GM18511 (cell line): ENCODE data around the gene HABP4.
"Not testable (repeated sequence)": the region's sequence is repeated elsewhere in the genome, so short reads cannot be mapped to it uniquely, and the experiment has no call there.

Source experiments
- ATAC-seq: cut with Tn5 transposase; IDR thresholded peaks from one replicate; pipeline ENCODE4 v1.9.1; 2021; ENCODE audit warnings: mild to moderate bottlenecking, moderate library complexity; ENCODE audit not compliant: unreplicated experiment

The HABP4 gene

GRCh38 chr9:96496368-96497116 is 46.6 kb downstream of the HABP4 start:
- no peak for ATAC-seq

- no peak for ATAC-seq
Observed at GRCh38 chr9:96497117-96497399, 47.1 kb downstream of the HABP4 start.

GRCh38 chr9:96498796-96499195 is 48.8 kb downstream of the HABP4 start:
- ATAC-seq, result no peak

- ATAC-seq, result no peak
Observed at GRCh38 chr9:96499257-96499656, 49.3 kb downstream of the HABP4 start.

- ATAC-seq, result no peak
Observed at GRCh38 chr9:96500696-96501632, 51.0 kb downstream of the HABP4 start.

- ATAC-seq, result no peak
Observed at GRCh38 chr9:96501633-96502538, 51.9 kb downstream of the HABP4 start.

GRCh38 chr9:96502539-96503373 is 52.8 kb downstream of the HABP4 start:
- no peak for ATAC-seq

- ATAC-seq, result not testable (repeated sequence)
Observed at GRCh38 chr9:96503374-96503748, 53.4 kb downstream of the HABP4 start.

- ATAC-seq, result no peak
Observed at GRCh38 chr9:96503918-96504317, 53.9 kb downstream of the HABP4 start.

GRCh38 chr9:96505316-96505991 is 55.5 kb downstream of the HABP4 start:
- no peak for ATAC-seq

GRCh38 chr9:96508227-96508940 is 58.4 kb downstream of the HABP4 start:
- ATAC-seq, result no peak

GRCh38 chr9:96509026-96509425 is 59.1 kb downstream of the HABP4 start:
- no peak for ATAC-seq

- no peak for ATAC-seq
Observed at GRCh38 chr9:96509848-96510247, 59.9 kb downstream of the HABP4 start.

- no peak for ATAC-seq
Observed at GRCh38 chr9:96510258-96510657, 60.3 kb downstream of the HABP4 start.

GRCh38 chr9:96512240-96512639 is 62.3 kb downstream of the HABP4 start:
- no peak for ATAC-seq

GRCh38 chr9:96513622-96514021 is 63.7 kb downstream of the HABP4 start:
- ATAC-seq, result no peak

- no peak for ATAC-seq
Observed at GRCh38 chr9:96514108-96514799, 64.3 kb downstream of the HABP4 start.

GRCh38 chr9:96514800-96515158 is 64.8 kb downstream of the HABP4 start:
- no peak for ATAC-seq
